GM23338 (cell line): Measurements from ENCODE around the gene NET1. TPM values are rescaled to one million over a fixed set of nuclear protein-coding genes. Genes with fewer than 3 reads are reported as not detected.

Source experiments
- ATAC-seq: fragments of 200-7000 bp; cut with Tn5 transposase; 3 replicates; pipeline ENCODE4 v1.9.1; 2020
- DNase-seq: peaks from one replicate; pipeline ENCODE4 v3.0.0-alpha.2; 2015; ENCODE audit warnings: low spot score
- H2AFZ ChIP-seq: fragments of 200-600 bp; sonication (generic); 2 replicates; pipeline ENCODE4 v1.8.0; 2016; ENCODE audit warnings: antibody characterized with exemption, mild to moderate bottlenecking, moderate library complexity
- H3F3A ChIP-seq: fragments of 200-600 bp; sonication (generic); replicated peaks from 2 replicates; pipeline ENCODE4 v1.8.0; 2017; ENCODE audit warnings: antibody characterized with exemption, mixed run types, low read depth
- H3K27ac ChIP-seq: fragments of 200-600 bp; sonication (generic); 2 replicates; pipeline ENCODE4 v1.6.1; 2016; ENCODE audit warnings: low read depth
- H3K27me3 ChIP-seq: fragments of 200-600 bp; sonication (generic); 2 replicates; pipeline ENCODE4 v1.8.0; 2016; ENCODE audit warnings: mild to moderate bottlenecking, mixed run types, moderate library complexity; ENCODE audit not compliant: insufficient read depth
- H3K36me3 ChIP-seq: fragments of 200-600 bp; sonication (generic); 2 replicates; pipeline ENCODE4 v1.8.0; 2016; ENCODE audit warnings: mild to moderate bottlenecking; ENCODE audit not compliant: insufficient read depth
- H3K4me1 ChIP-seq: fragments of 200-600 bp; sonication (generic); 2 replicates; pipeline ENCODE4 v1.8.0; 2016; ENCODE audit warnings: mild to moderate bottlenecking, moderate library complexity; ENCODE audit not compliant: insufficient read depth
- H3K4me2 ChIP-seq: fragments of 200-600 bp; sonication (generic); 2 replicates; pipeline ENCODE4 v1.7.1; 2017; ENCODE audit warnings: mixed run types
- H3K4me3 ChIP-seq: fragments of 200-600 bp; sonication (generic); 2 replicates; pipeline ENCODE4 v1.6.1; 2016; ENCODE audit warnings: mixed run types
- H3K79me2 ChIP-seq: fragments of 200-600 bp; sonication (generic); replicated peaks from 2 replicates; pipeline ENCODE4 v1.8.0; 2017; ENCODE audit warnings: mild to moderate bottlenecking; ENCODE audit not compliant: insufficient read depth
- H3K9me2 ChIP-seq: fragments of 200-600 bp; sonication (generic); 2 replicates; pipeline ENCODE4 v1.8.0; 2017; ENCODE audit not compliant: insufficient read depth
- H4K20me1 ChIP-seq: fragments of 200-600 bp; sonication (generic); replicated peaks from 2 replicates; pipeline ENCODE4 v1.8.0; 2017; ENCODE audit warnings: mild to moderate bottlenecking; ENCODE audit not compliant: insufficient read depth
- H3K27ac Mint-ChIP-seq: 2 replicates; pipeline ENCODE4 v1.8.0; 2020; ENCODE audit warnings: inconsistent platforms, mild to moderate bottlenecking, moderate library complexity, mixed read lengths
- H3K27me3 Mint-ChIP-seq: 3 replicates; pipeline ENCODE4 v1.8.0; 2022; ENCODE audit warnings: low read depth, mild to moderate bottlenecking, moderate library complexity, mixed read lengths, inconsistent platforms; ENCODE audit not compliant: insufficient read depth, poor library complexity
- H3K36me3 Mint-ChIP-seq: 3 replicates; pipeline ENCODE4 v1.8.0; 2021; ENCODE audit warnings: low read depth, mild to moderate bottlenecking, inconsistent platforms, moderate library complexity, mixed read lengths
- H3K4me1 Mint-ChIP-seq: 3 replicates; pipeline ENCODE4 v1.8.0; 2020; ENCODE audit warnings: mild to moderate bottlenecking, inconsistent platforms, mixed read lengths
- H3K4me3 Mint-ChIP-seq: 3 replicates; pipeline ENCODE4 v1.8.0; 2021; ENCODE audit warnings: moderate library complexity, mild to moderate bottlenecking, inconsistent platforms, mixed read lengths
- H3K9me3 Mint-ChIP-seq: 3 replicates; pipeline ENCODE4 v1.8.0; 2020; ENCODE audit warnings: moderate library complexity, mild to moderate bottlenecking, inconsistent platforms, mixed read lengths
- CREB1 ChIP-seq: fragments of 250-450 bp; sonication (Bioruptor Pico); IDR thresholded peaks from 2 replicates; pipeline ENCODE4 v1.5.0; 2020; ENCODE audit warnings: low read depth, mild to moderate bottlenecking, moderate library complexity
- CTCF ChIP-seq, 2 experiments: fragments of 200-600 bp in 1 of 2; sonication (generic) in 1 of 2; conservative IDR thresholded peaks; 2 replicates each; pipeline versions ENCODE4 v1.5.1 to v1.6.1; 2016 to 2017; ENCODE audit warnings: antibody characterized with exemption in 2 of 2, low read depth in 2 of 2, mild to moderate bottlenecking in 2 of 2, moderate library complexity in 1 of 2
- EZH2 ChIP-seq: fragments of 200-600 bp; sonication (generic); IDR thresholded peaks from one replicate; pipeline ENCODE4 v1.8.0; 2017; ENCODE audit warnings: antibody characterized with exemption, mild to moderate bottlenecking, low read depth; ENCODE audit not compliant: unreplicated experiment
- EZH2phosphoT487 ChIP-seq: fragments of 200-600 bp; sonication (generic); IDR thresholded peaks from one replicate; pipeline ENCODE4 v1.8.1; 2018; ENCODE audit warnings: antibody characterized with exemption; ENCODE audit not compliant: unreplicated experiment
- NANOG ChIP-seq: IDR thresholded peaks from 2 replicates; pipeline ENCODE4 v1.6.1; 2016; ENCODE audit warnings: antibody characterized with exemption, borderline replicate concordance
- POLR2AphosphoS5 ChIP-seq: IDR thresholded peaks from 2 replicates; pipeline ENCODE4 v1.6.1; 2016; ENCODE audit warnings: antibody characterized with exemption, low read depth
- STAT1 ChIP-seq: IDR thresholded peaks from one replicate; pipeline ENCODE4 v1.6.1; 2016; ENCODE audit warnings: antibody characterized with exemption; ENCODE audit not compliant: unreplicated experiment
- ZNF114 ChIP-seq: fragments of 250-450 bp; sonication (Bioruptor Pico); IDR thresholded peaks from 2 replicates; pipeline ENCODE4 v1.5.0; 2020; ENCODE audit warnings: mild to moderate bottlenecking, moderate library complexity
- ZNF462 ChIP-seq: fragments of 250-450 bp; sonication (Bioruptor Pico); IDR thresholded peaks from 2 replicates; pipeline ENCODE4 v1.5.0; 2020; ENCODE audit warnings: mild to moderate bottlenecking, moderate library complexity
- polyA plus RNA-seq: library from polyadenylated mRNA; unstranded; fragments of >200 nt; fragmentation: Nextera tagmentation; extraction: Ambion mirVana; gene quantifications from 2 replicates; pipeline ENCODE4 v1.2.1, GENCODE V29; 2016
- total RNA-seq: library from RNA; depleted of rRNA; stranded (reverse); fragments of >200 nt; shearing (Covaris generic); gene quantifications from 2 replicates; pipeline ENCODE4 v1.2.3, GENCODE V29; 2014
- TF ChIP-seq, protein P1 (sequence below): IDR thresholded peaks from 2 replicates; pipeline ENCODE4 v1.6.1; 2016; ENCODE audit warnings: antibody characterized with exemption

Gene NET1
- total and polyA plus RNA-seq, 2 experiments from 2014 or later: 47.9 to 93.9 TPM

DNA sequence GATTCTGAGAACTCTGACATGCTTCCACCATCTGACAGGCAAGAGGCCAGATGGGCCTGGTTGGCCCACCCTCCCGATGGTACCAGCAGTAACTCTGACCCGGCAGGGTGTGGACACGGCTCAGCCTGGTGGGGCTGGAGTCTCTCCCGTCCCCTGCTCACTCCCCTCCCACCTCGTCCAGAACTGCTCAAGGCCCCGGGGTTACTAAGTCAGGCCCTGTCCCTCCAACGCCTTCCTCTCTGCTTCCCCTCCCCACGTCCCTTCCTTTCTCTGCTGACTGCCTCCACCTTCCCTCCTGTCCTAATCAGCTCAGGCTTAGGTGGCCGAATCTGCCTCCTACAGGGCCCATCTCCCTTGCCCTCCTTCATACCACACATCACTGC lies 74.5 kb downstream of the NET1 start:
- H4K20me1 ChIP-seq: no peaks in the 10 kb centered on the region
- no peaks in the 10 kb centered on the region for H3K27me3 ChIP-seq
- no peak overlapping the region for H3K4me3 Mint-ChIP-seq
- H3F3A ChIP-seq: no peaks in the 10 kb centered on the region
- H3K9me3 Mint-ChIP-seq: peaks cover 6% of the 10 kb centered on the region; the same call in 1 of the 3 replicates
- no peaks in the 10 kb centered on the region for H3K79me2 ChIP-seq
- no peaks in the 10 kb centered on the region for H3K36me3 ChIP-seq
- H3K36me3 Mint-ChIP-seq: peaks cover 2% of the 10 kb centered on the region; the same call in 1 of the 3 replicates
- TF ChIP-seq, protein P1, sequence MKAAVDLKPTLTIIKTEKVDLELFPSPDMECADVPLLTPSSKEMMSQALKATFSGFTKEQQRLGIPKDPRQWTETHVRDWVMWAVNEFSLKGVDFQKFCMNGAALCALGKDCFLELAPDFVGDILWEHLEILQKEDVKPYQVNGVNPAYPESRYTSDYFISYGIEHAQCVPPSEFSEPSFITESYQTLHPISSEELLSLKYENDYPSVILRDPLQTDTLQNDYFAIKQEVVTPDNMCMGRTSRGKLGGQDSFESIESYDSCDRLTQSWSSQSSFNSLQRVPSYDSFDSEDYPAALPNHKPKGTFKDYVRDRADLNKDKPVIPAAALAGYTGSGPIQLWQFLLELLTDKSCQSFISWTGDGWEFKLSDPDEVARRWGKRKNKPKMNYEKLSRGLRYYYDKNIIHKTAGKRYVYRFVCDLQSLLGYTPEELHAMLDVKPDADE: no peak
- no peak for TF ChIP-seq ZNF462 (CRISPR knock-in tag)
- TF ChIP-seq EZH2phosphoT487: no peak
- TF ChIP-seq CREB1 (CRISPR knock-in tag): no peak
- no peak for TF ChIP-seq STAT1
- TF ChIP-seq POLR2AphosphoS5: no peak
- no peak for TF ChIP-seq ZNF114 (CRISPR knock-in tag)
- no peak for TF ChIP-seq NANOG
- TF ChIP-seq CTCF (conservative IDR thresholded peaks at IDR 0.05; ENCODE audit: low read depth in 2 of 2): no peak
- TF ChIP-seq EZH2: no peak
- H3K4me1 Mint-ChIP-seq: peaks cover 23% of the 10 kb centered on the region
- H3K4me3 ChIP-seq: no peak overlapping the region
- peaks cover 24% of the 10 kb centered on the region for H3K27me3 Mint-ChIP-seq
- ATAC-seq (peak; percentile 13), DNase-seq (no peak)
- H3K27ac ChIP-seq: no peak overlapping the region
- peaks cover 7% of the 10 kb centered on the region; the same call in 1 of the 2 replicates for H3K9me2 ChIP-seq
- no peak overlapping the region for H3K27ac Mint-ChIP-seq
- no peaks in the 10 kb centered on the region for H3K4me1 ChIP-seq
- no peak overlapping the region for H3K4me2 ChIP-seq
- peak overlapping the region; percentile 81; the same call in 1 of the 2 replicates for H2AFZ ChIP-seq
